Keratinocyte (primary cell): Measurements from ENCODE around the gene LRP1B. TPM values are rescaled to one million over a fixed set of nuclear protein-coding genes. Genes with fewer than 3 reads are reported as not detected.

ENCODE experiments used
- DNase-seq: peaks from one replicate; pipeline ENCODE4 v3.0.0-alpha.2; 2011; ENCODE audit warnings: low read depth, missing footprints, low spot score
- FAIRE-seq: peaks from 2 replicates; lab custom pipeline; 2011; peaks lifted over from hg19 to GRCh38; lab: Jason Lieb, UNC
- H2AFZ ChIP-seq: 2 replicates; pipeline ENCODE4 v1.6.0; 2012; ENCODE audit warnings: low read length, control low read depth, inconsistent platforms; ENCODE audit not compliant: control insufficient read depth
- H3K27ac ChIP-seq: 2 replicates; pipeline ENCODE4 v1.5.1; 2011; ENCODE audit warnings: low read length; ENCODE audit not compliant: control insufficient read depth, insufficient read depth
- H3K27me3 ChIP-seq: 3 replicates; pipeline ENCODE4 v1.6.0; 2011; ENCODE audit warnings: low read length; ENCODE audit not compliant: control insufficient read depth, insufficient read depth; ENCODE audit errors: extremely low read depth
- H3K36me3 ChIP-seq, 2 experiments: 2 replicates in 1 of 2; 3 replicates in 1 of 2; pipeline ENCODE4 v1.5.1; 2011; ENCODE audit warnings: low read length in 2 of 2, mild to moderate bottlenecking in 1 of 2; ENCODE audit not compliant: control insufficient read depth in 2 of 2, insufficient read depth in 2 of 2; ENCODE audit errors: extremely low read depth in 1 of 2
- H3K4me1 ChIP-seq: 3 replicates; pipeline ENCODE4 v1.5.1; 2011; ENCODE audit warnings: low read length; ENCODE audit not compliant: control insufficient read depth, insufficient read depth; ENCODE audit errors: extremely low read depth
- H3K4me2 ChIP-seq: 3 replicates; pipeline ENCODE4 v1.6.0; 2011; ENCODE audit warnings: low read depth, low read length; ENCODE audit not compliant: control insufficient read depth, insufficient read depth; ENCODE audit errors: extremely low read depth
- H3K4me3 ChIP-seq, 3 experiments: fragments of 200-600 bp in 1 of 3; sonication (generic) in 1 of 3; 2 replicates in 2 of 3; 3 replicates in 1 of 3; pipeline ENCODE4 v1.5.1; 2011 to 2016; ENCODE audit warnings: low read length in 3 of 3, mild to moderate bottlenecking in 3 of 3, control low read depth in 2 of 3, inconsistent platforms in 1 of 3, low read depth in 1 of 3, mixed read lengths in 1 of 3, mixed run types in 1 of 3, moderate library complexity in 1 of 3; ENCODE audit not compliant: control insufficient read depth in 2 of 3, insufficient read depth in 2 of 3; ENCODE audit errors: extremely low read depth in 1 of 3
- H3K79me2 ChIP-seq: 2 replicates; pipeline ENCODE4 v1.6.0; 2012; ENCODE audit warnings: low read length; ENCODE audit not compliant: control insufficient read depth, insufficient read depth
- H3K9ac ChIP-seq: 3 replicates; pipeline ENCODE4 v1.6.0; 2011; ENCODE audit warnings: low read length; ENCODE audit not compliant: control insufficient read depth, insufficient read depth; ENCODE audit errors: extremely low read depth
- H3K9me1 ChIP-seq: 3 replicates; pipeline ENCODE4 v1.6.0; 2011; ENCODE audit warnings: low read length; ENCODE audit not compliant: control insufficient read depth, insufficient read depth; ENCODE audit errors: extremely low read depth
- H3K9me3 ChIP-seq: 2 replicates; pipeline ENCODE4 v1.5.1; 2012; ENCODE audit warnings: low read depth, low read length; ENCODE audit not compliant: control insufficient read depth
- H4K20me1 ChIP-seq: 3 replicates; pipeline ENCODE4 v1.6.0; 2011; ENCODE audit warnings: low read length; ENCODE audit not compliant: control insufficient read depth, insufficient read depth; ENCODE audit errors: extremely low read depth
- EZH2 ChIP-seq: IDR thresholded peaks from one replicate; pipeline ENCODE4 v1.6.1; 2012; ENCODE audit warnings: inconsistent platforms, mild to moderate bottlenecking, low read length, moderate library complexity
- dilution Hi-C: fragments of 300-500 bp; cut with MboI; formaldehyde crosslinking; loops from one replicate; pipeline ENCODE4 v1.7.0; 2020; ENCODE audit warnings: low sequenced_read_pairs; ENCODE audit not compliant: extremely low pct_ligation_motif_present
- polyA plus RNA-seq, 5 experiments: library from polyadenylated mRNA; depleted of rRNA in 3 of 5; stranded (reverse) in 3 of 5; stranded (forward) in 1 of 5; unstranded in 1 of 5; fragments of >200 nt; gene quantifications; 1 replicate in 1 of 5; 2 replicates in 3 of 5; 3 replicates in 1 of 5; pipeline versions ENCODE4 v1.2.1 to v1.2.3, GENCODE V29; 2011 to 2012; ENCODE audit warnings: missing spikeins in 2 of 5, low read depth in 1 of 5, low replicate concordance in 1 of 5
- TF ChIP-seq, protein P1 (sequence below), 3 experiments: IDR thresholded peaks in 1 of 3; conservative IDR thresholded peaks in 1 of 3; optimal IDR thresholded peaks in 1 of 3; 2 replicates in 2 of 3; 3 replicates in 1 of 3; pipeline versions ENCODE3 to v1.5.1; 2011; ENCODE audit warnings: low read length in 3 of 3, mild to moderate bottlenecking in 3 of 3, moderate library complexity in 2 of 3, control low read depth in 1 of 3, inconsistent platforms in 1 of 3; ENCODE audit not compliant: insufficient read depth in 2 of 3; ENCODE audit errors: extremely low read depth in 1 of 3

LRP1B gene
- polyA plus RNA-seq, 1 donor (not counting 4 experiments of a cell fraction or from before 2014, with no cell fraction given), result not detected

GRCh38 chr2:141380008-141380979 lies 750.5 kb downstream of the LRP1B start:
- Histone ChIP-seq H3K79me2 (no peaks in the 10 kb centered on the region), H3K27me3 (no peaks in the 10 kb centered on the region), H3K36me3 (no peaks in the 10 kb centered on the region), H3K27ac (no peak overlapping the region), H3K4me1 (no peaks in the 10 kb centered on the region), H3K9me1 (no peaks in the 10 kb centered on the region), H4K20me1 (no peaks in the 10 kb centered on the region), H3K4me2 (no peak overlapping the region), H2AFZ (no peak overlapping the region), H3K4me3 (no peak overlapping the region), H3K9ac (no peak overlapping the region), H3K9me3 (no peaks in the 10 kb centered on the region)
- FAIRE-seq, result no peak
- TF ChIP-seq, protein P1, sequence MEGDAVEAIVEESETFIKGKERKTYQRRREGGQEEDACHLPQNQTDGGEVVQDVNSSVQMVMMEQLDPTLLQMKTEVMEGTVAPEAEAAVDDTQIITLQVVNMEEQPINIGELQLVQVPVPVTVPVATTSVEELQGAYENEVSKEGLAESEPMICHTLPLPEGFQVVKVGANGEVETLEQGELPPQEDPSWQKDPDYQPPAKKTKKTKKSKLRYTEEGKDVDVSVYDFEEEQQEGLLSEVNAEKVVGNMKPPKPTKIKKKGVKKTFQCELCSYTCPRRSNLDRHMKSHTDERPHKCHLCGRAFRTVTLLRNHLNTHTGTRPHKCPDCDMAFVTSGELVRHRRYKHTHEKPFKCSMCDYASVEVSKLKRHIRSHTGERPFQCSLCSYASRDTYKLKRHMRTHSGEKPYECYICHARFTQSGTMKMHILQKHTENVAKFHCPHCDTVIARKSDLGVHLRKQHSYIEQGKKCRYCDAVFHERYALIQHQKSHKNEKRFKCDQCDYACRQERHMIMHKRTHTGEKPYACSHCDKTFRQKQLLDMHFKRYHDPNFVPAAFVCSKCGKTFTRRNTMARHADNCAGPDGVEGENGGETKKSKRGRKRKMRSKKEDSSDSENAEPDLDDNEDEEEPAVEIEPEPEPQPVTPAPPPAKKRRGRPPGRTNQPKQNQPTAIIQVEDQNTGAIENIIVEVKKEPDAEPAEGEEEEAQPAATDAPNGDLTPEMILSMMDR (optimal IDR thresholded peaks at IDR 0.05 in 1 of 3, IDR thresholded peaks at IDR 0.05 in 1 of 3, conservative IDR thresholded peaks at IDR 0.05 in 1 of 3; ENCODE audit: extremely low read depth in 1 of 3, insufficient read depth in 2 of 3, low read length in 3 of 3), result no peak
- TF ChIP-seq EZH2, result no peak
- dilution Hi-C loops, result no loop called here
- DNase-seq, result no peak

DNA sequence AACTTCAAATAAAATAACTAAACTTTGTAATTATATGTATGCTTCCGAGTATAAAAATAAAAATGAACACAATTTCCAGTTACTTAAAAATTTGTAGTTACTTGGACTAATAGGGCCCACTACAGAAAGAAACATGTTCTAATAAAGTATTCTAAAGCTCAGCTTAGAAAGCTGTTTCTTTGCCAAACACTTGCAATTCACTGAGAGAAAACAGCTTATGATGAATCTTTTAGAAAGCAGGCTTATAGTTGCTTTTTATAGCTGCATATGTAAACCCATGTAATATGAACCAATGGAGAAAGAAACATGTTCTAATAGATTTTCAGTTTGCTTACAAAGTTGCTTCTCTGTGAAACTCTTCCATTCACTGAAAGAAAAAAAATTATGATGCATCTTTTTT lies 766.0 kb downstream of the LRP1B start:
- no peak for TF ChIP-seq EZH2
- TF ChIP-seq, protein P1 (optimal IDR thresholded peaks at IDR 0.05 in 1 of 3, IDR thresholded peaks at IDR 0.05 in 1 of 3, conservative IDR thresholded peaks at IDR 0.05 in 1 of 3; ENCODE audit: extremely low read depth in 1 of 3, insufficient read depth in 2 of 3, low read length in 3 of 3), result no peak
- Histone ChIP-seq H3K4me1 (no peaks in the 10 kb centered on the region), H3K27ac (no peak overlapping the region), H3K4me2 (no peak overlapping the region), H3K79me2 (no peaks in the 10 kb centered on the region), H3K9me1 (no peaks in the 10 kb centered on the region), H2AFZ (no peak overlapping the region), H3K4me3 (no peak overlapping the region), H4K20me1 (no peaks in the 10 kb centered on the region), H3K9ac (no peak overlapping the region), H3K9me3 (no peaks in the 10 kb centered on the region), H3K27me3 (no peaks in the 10 kb centered on the region), H3K36me3 (no peaks in the 10 kb centered on the region)
- DNase-seq (no peak), FAIRE-seq (no peak)
- dilution Hi-C loops, result no loop called here
